ENCODE data around the gene MRC1.

GRCh38 chr10:17765602-17766001 is 43.5 kb upstream of the MRC1 start:
- TF ChIP-seq CTCF (IDR thresholded peaks at IDR 0.05), result no peak
- TF ChIP-seq POLR2A (IDR thresholded peaks at IDR 0.05), result no peak
- TF ChIP-seq POLR2AphosphoS5 (IDR thresholded peaks at IDR 0.05), result no peak
- no peak for TF ChIP-seq EP300 (IDR thresholded peaks at IDR 0.05)
